ENCODE results near the gene TUBB2A. TPM values are rescaled to one million over a fixed set of nuclear protein-coding genes. Genes with fewer than 3 reads are reported as not detected.
"Not testable (repeated sequence)": the region's sequence is repeated elsewhere in the genome, so short reads cannot be mapped to it uniquely, and the experiment has no call there.

TUBB2A gene
- total and polyA plus RNA-seq, 2 of the 8 experiments (the other 6 are each of a cell fraction or from before 2014, with no cell fraction given), result 315 to 330 TPM

DNA sequence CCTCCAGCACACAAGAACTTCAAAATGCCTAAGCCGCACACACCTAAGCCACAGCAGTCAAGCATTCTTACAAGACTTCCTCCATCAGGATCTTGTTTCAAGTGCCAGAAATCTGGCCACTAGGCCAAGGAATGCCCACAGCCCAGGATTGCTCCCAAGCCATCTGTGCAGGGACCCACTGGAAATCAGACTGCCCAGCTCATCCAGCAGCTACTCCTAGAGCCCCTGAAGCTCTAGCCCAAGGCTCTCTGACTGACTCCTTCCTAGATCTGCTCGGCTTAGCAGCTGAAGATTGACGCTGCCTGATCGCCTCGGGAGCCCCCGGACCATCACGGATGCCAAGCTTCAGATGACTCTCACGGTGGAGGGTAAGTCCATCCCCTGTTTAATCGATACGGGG is 10.7 kb upstream of the TUBB2A start:
- not testable (repeated sequence) for H3K14ac ChIP-seq (ENCODE audit: insufficient read length); H3K56ac ChIP-seq (replicated peaks; ENCODE audit: insufficient read length, low read depth, low read length); DNase-seq (ENCODE audit: low read depth in 1 of 2, low spot score in 2 of 2); H4K20me1 ChIP-seq (replicated peaks in 1 of 2; ENCODE audit: control insufficient read depth in 1 of 2, insufficient read depth in 2 of 2, low read length in 2 of 2); H3K23ac ChIP-seq (ENCODE audit: insufficient read length); H3K4me2 ChIP-seq (ENCODE audit: insufficient read depth in 1 of 2, low read depth in 2 of 2, low read length in 2 of 2); H2AFZ ChIP-seq (ENCODE audit: low read length); H2BK15ac ChIP-seq (ENCODE audit: low read length); H3K4ac ChIP-seq (replicated peaks; ENCODE audit: insufficient read length, low read depth, low read length); H2AK5ac ChIP-seq (ENCODE audit: low read depth, low read length); H3K27ac ChIP-seq (ENCODE audit: low read depth, low read length); H3K23me2 ChIP-seq (ENCODE audit: low read depth, low read length); H3K9me3 ChIP-seq (ENCODE audit: insufficient read depth in 2 of 2, low read depth in 1 of 2, low read length in 1 of 2); H3K9ac ChIP-seq (replicated peaks in 1 of 4; ENCODE audit: extremely low read depth in 1 of 4, low read depth in 3 of 4, low read length in 3 of 4); H3K79me2 ChIP-seq (ENCODE audit: control insufficient read depth in 1 of 2, insufficient read depth in 2 of 2, low read length in 2 of 2); H3K36me3 ChIP-seq (ENCODE audit: control insufficient read depth in 2 of 4, insufficient read depth in 4 of 4, low read length in 3 of 4); H4K5ac ChIP-seq (ENCODE audit: insufficient read length, low read depth, low read length); H3K4me3 ChIP-seq (ENCODE audit: extremely low read depth in 1 of 4, insufficient read depth in 2 of 4, low read depth in 3 of 4, low read length in 4 of 4); H3K27me3 ChIP-seq (replicated peaks in 1 of 4; ENCODE audit: control insufficient read depth in 3 of 4, extremely low read depth in 1 of 4, insufficient read depth in 3 of 4, low read length in 3 of 4); H3K79me1 ChIP-seq (ENCODE audit: low read depth, low read length); FAIRE-seq
- Histone ChIP-seq H2BK20ac (ENCODE audit: low read length) (peak overlapping the region; percentile 98; the same call in 1 of the 2 replicates), H2BK12ac (ENCODE audit: low read depth, low read length) (peak overlapping the region; percentile 90; the same call in 1 of the 2 replicates), H4K8ac (ENCODE audit: extremely low read depth, insufficient read depth, low read length) (peak overlapping the region; percentile 10; the same call in 1 of the 2 replicates), H3K18ac (ENCODE audit: extremely low read depth, low read length) (peak overlapping the region; percentile 9; the same call in 1 of the 2 replicates), H2BK120ac (replicated peaks; ENCODE audit: low read depth, low read length) (peak overlapping the region; percentile 87), H3K4me1 (replicated peaks in 1 of 4; ENCODE audit: control insufficient read depth in 3 of 4, insufficient read depth in 4 of 4, low read length in 3 of 4) (peaks cover 14 to 34% (median 30%) of the 10 kb centered on the region in 4 experiments), H4K91ac (replicated peaks; ENCODE audit: insufficient read length, low read length) (peak overlapping the region; percentile 74), H2BK5ac (ENCODE audit: low read depth, low read length) (peak overlapping the region; percentile 88; the same call in 1 of the 2 replicates)
- CTCF ChIA-PET (ENCODE audit: partially characterized antibody), result interaction anchor here (1.1 to 2.8 kb wide), 3 partner anchors 11 to 83 kb away, joined by 3 to 11 read pairs (median 4); partner anchors contain the start of gene TUBB2A
- 95% methylated on average over 10 of the region's 10 CpGs; no CpG with 5 or more reads in 1 of the 2 experiments for WGBS, 2 experiments (ENCODE audit: extremely low coverage in 1 of 2, insufficient coverage in 1 of 2, insufficient read length in 1 of 2, insufficient replicate concordance in 2 of 2, low coverage in 1 of 2, low lambda C conversion rate in 2 of 2, missing lambda C conversion rate in 1 of 2)
- POLR2A ChIA-PET (ENCODE audit: partially characterized antibody), result interaction anchor here (1.2 to 6.8 kb wide), 5 partner anchors 8 to 59 kb away, joined by 3 to 58 read pairs (median 7); partner anchors contain the start of genes TUBB2A and TUBB2B
